Measurements from ENCODE around the gene SCYL1.

- TF ChIP-seq CTCF (IDR thresholded peaks at IDR 0.05) (peak in 1 of 6 experiments; percentile 5), POLR2A (IDR thresholded peaks at IDR 0.05) (peak in 2 of 4 donors; percentile 19 to 51)
Measured at GRCh38 chr11:65558002-65558929, 33.4 kb downstream of the SCYL1 start, which contains the start of gene LTBP3.
